IPS DF 6.9 (cell line): ENCODE measurements around the gene IQCK.

Experiments
- DNase-seq: peaks from one replicate; pipeline ENCODE4 v3.0.0-alpha.2; 2013; ENCODE audit warnings: low read depth, low spot score
- H3K27ac ChIP-seq: one replicate; pipeline ENCODE4 v1.5.1; 2013; ENCODE audit warnings: low read length, control low read depth
- H3K27me3 ChIP-seq: 2 replicates; pipeline ENCODE4 v1.6.1; 2013; ENCODE audit warnings: mild to moderate bottlenecking, low read length; ENCODE audit not compliant: control insufficient read depth, insufficient read depth
- H3K36me3 ChIP-seq: 2 replicates; pipeline ENCODE4 v1.6.1; 2013; ENCODE audit warnings: low read length; ENCODE audit not compliant: control insufficient read depth, insufficient read depth
- H3K4me1 ChIP-seq: 2 replicates; pipeline ENCODE4 v1.6.1; 2013; ENCODE audit warnings: low read length; ENCODE audit not compliant: control insufficient read depth, insufficient read depth
- H3K4me3 ChIP-seq: 2 replicates; pipeline ENCODE4 v1.5.1; 2013; ENCODE audit warnings: mild to moderate bottlenecking, low read length
- H3K9me3 ChIP-seq: 2 replicates; pipeline ENCODE4 v1.6.1; 2013; ENCODE audit warnings: low read length, inconsistent platforms; ENCODE audit not compliant: control insufficient read depth, insufficient read depth
- WGBS: extraction: QIAGEN DNeasy Blood & Tissue Kit; methylation state at CpG from one replicate; pipeline ENCODE4 v1.1.7; 2013; ENCODE audit warnings: mixed read lengths, missing lambda C conversion rate; ENCODE audit not compliant: insufficient read length, insufficient coverage; 5-methylcytosine and 5-hydroxymethylcytosine counted together

The IQCK gene

GRCh38 chr16:19859603-19860002 is 141.5 kb downstream of the IQCK start:
- DNase-seq = no peak
- H3K36me3 ChIP-seq = peaks cover 7% of the 10 kb centered on the region; the same call in 1 of the 2 replicates
- peaks cover 13% of the 10 kb centered on the region for H3K4me1 ChIP-seq
- no peak overlapping the region for H3K4me3 ChIP-seq
- H3K27me3 ChIP-seq = no peaks in the 10 kb centered on the region
- H3K9me3 ChIP-seq = no peaks in the 10 kb centered on the region
- no CpG with 5 or more reads among the region's 4 CpGs for WGBS
- peak overlapping the region; percentile 79 for H3K27ac ChIP-seq

GRCh38 chr16:19860166-19861041 is 142.3 kb downstream of the IQCK start:
- H3K27ac ChIP-seq = peak overlapping the region; percentile 79
- no peak for DNase-seq
- H3K27me3 ChIP-seq = no peaks in the 10 kb centered on the region
- H3K4me1 ChIP-seq = peaks cover 11% of the 10 kb centered on the region
- WGBS = no CpG with 5 or more reads among the region's 21 CpGs
- H3K9me3 ChIP-seq = no peaks in the 10 kb centered on the region
- no peak overlapping the region; the same call in 1 of the 2 replicates for H3K4me3 ChIP-seq
- H3K36me3 ChIP-seq = peaks cover 6% of the 10 kb centered on the region; the same call in 1 of the 2 replicates

- Histone ChIP-seq H3K27ac (peak overlapping the region; percentile 3), H3K9me3 (no peaks in the 10 kb centered on the region), H3K27me3 (no peaks in the 10 kb centered on the region), H3K4me3 (no peak overlapping the region; the same call in 1 of the 2 replicates), H3K4me1 (peaks cover 11% of the 10 kb centered on the region), H3K36me3 (peaks cover 5% of the 10 kb centered on the region; the same call in 1 of the 2 replicates)
- WGBS = no CpG with 5 or more reads among the region's 3 CpGs
- no peak for DNase-seq
Observed at GRCh38 chr16:19861133-19861532, 143.1 kb downstream of the IQCK start.

- no peak for DNase-seq
- Histone ChIP-seq H3K4me3 (no peak overlapping the region; the same call in 1 of the 2 replicates), H3K27me3 (no peaks in the 10 kb centered on the region), H3K9me3 (no peaks in the 10 kb centered on the region), H3K27ac (peak overlapping the region; percentile 3), H3K4me1 (peaks cover 11% of the 10 kb centered on the region), H3K36me3 (peaks cover 5% of the 10 kb centered on the region; the same call in 1 of the 2 replicates)
- WGBS = no CpG with 5 or more reads among the region's 16 CpGs
Observed at GRCh38 chr16:19861811-19862327, 143.8 kb downstream of the IQCK start.

- Histone ChIP-seq H3K27me3 (no peaks in the 10 kb centered on the region), H3K36me3 (peaks cover 7% of the 10 kb centered on the region; the same call in 1 of the 2 replicates), H3K4me3 (no peak overlapping the region), H3K4me1 (peaks cover 11% of the 10 kb centered on the region), H3K9me3 (no peaks in the 10 kb centered on the region), H3K27ac (no peak overlapping the region)
- DNase-seq = no peak
- no CpG with 5 or more reads among the region's 1 CpG for WGBS
Observed at GRCh38 chr16:19863990-19864389, 145.9 kb downstream of the IQCK start.

- H3K4me3 ChIP-seq = no peak overlapping the region
- H3K4me1 ChIP-seq = peaks cover 6% of the 10 kb centered on the region
- no peaks in the 10 kb centered on the region for H3K27me3 ChIP-seq
- no peak overlapping the region for H3K27ac ChIP-seq
- H3K9me3 ChIP-seq = no peaks in the 10 kb centered on the region
- WGBS = no CpG with 5 or more reads among the region's 5 CpGs
- DNase-seq = no peak
- H3K36me3 ChIP-seq = peaks cover 5% of the 10 kb centered on the region; the same call in 1 of the 2 replicates
Observed at GRCh38 chr16:19864566-19864965, 146.5 kb downstream of the IQCK start.

- WGBS = no CpG with 5 or more reads among the region's 9 CpGs
- Histone ChIP-seq H3K36me3 (peaks cover 22% of the 10 kb centered on the region), H3K27me3 (no peaks in the 10 kb centered on the region), H3K9me3 (no peaks in the 10 kb centered on the region), H3K4me1 (no peaks in the 10 kb centered on the region), H3K27ac (no peak overlapping the region), H3K4me3 (no peak overlapping the region)
- DNase-seq = no peak
Observed at GRCh38 chr16:19868421-19868820, 150.3 kb downstream of the IQCK start.

GRCh38 chr16:19871721-19872120 is 153.7 kb downstream of the IQCK start:
- peaks cover 22% of the 10 kb centered on the region for H3K36me3 ChIP-seq
- DNase-seq = no peak
- no CpG with 5 or more reads among the region's 20 CpGs for WGBS

GRCh38 chr16:19872179-19872863 is 154.2 kb downstream of the IQCK start:
- Histone ChIP-seq H3K27ac (no peak overlapping the region), H3K4me1 (peaks cover 7% of the 10 kb centered on the region), H3K27me3 (no peaks in the 10 kb centered on the region), H3K4me3 (no peak overlapping the region), H3K9me3 (no peaks in the 10 kb centered on the region), H3K36me3 (peaks cover 20% of the 10 kb centered on the region)
- no CpG with 5 or more reads among the region's 33 CpGs for WGBS
- no peak for DNase-seq

More at GRCh38 chr16:19871721-19872120, 153.7 kb downstream of the IQCK start:
- H3K27ac ChIP-seq = no peak overlapping the region
- H3K9me3 ChIP-seq = no peaks in the 10 kb centered on the region
- H3K27me3 ChIP-seq = no peaks in the 10 kb centered on the region
- H3K4me1 ChIP-seq = peaks cover 6% of the 10 kb centered on the region
- H3K4me3 ChIP-seq = no peak overlapping the region

GRCh38 chr16:19872935-19873334 is 154.9 kb downstream of the IQCK start:
- no CpG with 5 or more reads among the region's 12 CpGs for WGBS
- H3K27ac ChIP-seq = no peak overlapping the region
- H3K9me3 ChIP-seq = no peaks in the 10 kb centered on the region

More at GRCh38 chr16:19872935-19873334, 154.9 kb downstream of the IQCK start:
- peaks cover 7% of the 10 kb centered on the region for H3K4me1 ChIP-seq
- peaks cover 20% of the 10 kb centered on the region for H3K36me3 ChIP-seq
- H3K27me3 ChIP-seq = no peaks in the 10 kb centered on the region
- no peak for DNase-seq
- no peak overlapping the region for H3K4me3 ChIP-seq
